Measurements from ENCODE around the gene ISG20. TPM values are rescaled to one million over a fixed set of nuclear protein-coding genes. Genes with fewer than 3 reads are reported as not detected.
"Not testable (repeated sequence)": the region's sequence is repeated elsewhere in the genome, so short reads cannot be mapped to it uniquely, and the experiment has no call there.

ISG20 gene
- total RNA-seq, 1 experiment from 2014 or later = 12.5 TPM

DNA sequence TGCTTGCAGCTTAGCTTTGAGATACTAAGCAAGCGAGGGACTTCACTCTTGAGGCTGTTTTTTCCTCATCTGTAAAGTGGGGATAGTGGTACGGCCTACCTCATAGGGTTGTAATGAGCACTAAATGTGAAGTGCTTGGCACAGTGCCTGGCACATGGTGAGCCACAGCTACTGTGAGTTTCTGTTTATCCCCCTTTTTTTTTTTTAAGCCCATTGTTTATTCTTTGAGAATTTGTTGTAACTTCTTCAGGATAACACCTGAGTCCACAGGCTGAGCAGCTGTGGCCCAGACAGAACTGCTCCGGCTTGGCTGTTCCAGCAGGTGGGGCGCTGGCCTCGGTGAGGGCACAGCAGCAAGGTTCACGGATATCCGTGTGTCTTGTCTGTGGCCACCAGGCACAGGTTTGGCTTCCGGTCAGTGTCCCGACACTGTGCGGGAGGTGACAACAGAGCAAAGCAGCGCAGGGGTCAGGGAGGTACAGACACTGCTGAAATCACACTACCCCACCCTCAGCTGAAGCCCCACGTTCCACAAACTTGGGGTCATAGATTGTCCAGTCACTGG lies 7.3 kb upstream of the ISG20 start:
- in situ Hi-C loops (cut with HindIII; ENCODE audit: low sequenced_read_pairs) = no loop called here
- DNase-seq (ENCODE audit: low spot score) = no peak

DNA sequence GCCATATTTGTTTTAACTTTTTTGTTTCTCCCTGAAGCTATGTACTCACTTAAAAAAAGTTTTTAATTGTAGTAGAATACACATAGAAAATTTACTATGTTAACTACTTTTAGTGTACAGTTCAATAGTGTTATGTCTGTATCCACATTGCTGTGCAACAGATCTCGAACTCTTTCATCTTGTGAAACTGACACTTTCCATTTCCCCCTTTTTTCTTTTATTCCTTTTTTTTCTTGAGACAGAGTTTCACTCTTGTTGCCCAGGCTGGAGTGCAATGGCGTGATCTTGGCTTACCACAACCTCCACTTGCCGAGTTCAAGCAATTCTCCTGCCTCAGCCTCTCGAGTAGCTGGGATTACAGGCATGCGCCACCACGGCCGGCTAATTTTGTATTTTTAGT lies 6.0 kb upstream of the ISG20 start:
- in situ Hi-C loops (cut with HindIII; ENCODE audit: low sequenced_read_pairs) = not testable (repeated sequence)

DNA sequence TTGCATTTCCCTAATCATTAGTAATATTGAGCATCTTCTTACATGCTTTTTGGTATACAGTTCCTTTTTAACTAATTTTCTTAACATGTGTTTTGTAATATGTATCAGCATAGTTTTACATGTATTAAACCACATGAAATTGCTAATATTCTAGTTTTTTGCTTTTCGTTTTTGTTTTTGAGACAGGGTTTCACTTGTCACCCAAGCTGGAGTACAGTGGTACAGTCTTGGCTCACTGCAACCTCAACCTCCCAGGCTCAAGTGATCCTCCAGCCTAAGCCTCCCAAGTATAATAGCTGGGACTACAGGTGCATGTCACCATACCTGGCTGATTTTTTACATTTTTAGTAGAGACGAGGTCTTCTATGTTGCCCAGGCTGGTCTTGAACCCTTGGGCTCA lies 4.4 kb upstream of the ISG20 start:
- in situ Hi-C loops (cut with HindIII; ENCODE audit: low sequenced_read_pairs) = no loop called here
- no peak for DNase-seq (ENCODE audit: low spot score)

More for the DNA sequence above, 6.0 kb upstream of the ISG20 start:
- DNase-seq (ENCODE audit: low spot score) = not testable (repeated sequence)

DNA sequence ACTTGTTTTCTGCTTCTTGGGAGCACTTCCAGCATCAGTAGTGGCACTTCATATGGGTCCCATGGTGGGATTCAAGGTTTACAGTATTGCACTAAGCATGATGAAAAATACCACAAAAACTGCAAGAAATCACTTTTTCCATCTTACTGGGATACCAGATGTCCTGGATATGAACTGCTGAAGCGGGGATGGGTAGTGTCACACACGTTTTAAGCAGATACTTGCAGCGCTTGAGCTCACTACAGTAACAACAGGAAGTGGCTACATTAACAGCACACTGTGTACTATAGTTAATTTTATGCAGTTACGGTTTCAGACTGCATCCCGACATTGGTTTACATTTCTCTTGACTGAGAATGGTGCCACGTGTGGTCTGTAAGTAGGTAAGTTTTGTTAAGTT lies 3.5 kb upstream of the ISG20 start:
- in situ Hi-C loops (cut with HindIII; ENCODE audit: low sequenced_read_pairs) = no loop called here
- DNase-seq (ENCODE audit: low spot score) = no peak

DNA sequence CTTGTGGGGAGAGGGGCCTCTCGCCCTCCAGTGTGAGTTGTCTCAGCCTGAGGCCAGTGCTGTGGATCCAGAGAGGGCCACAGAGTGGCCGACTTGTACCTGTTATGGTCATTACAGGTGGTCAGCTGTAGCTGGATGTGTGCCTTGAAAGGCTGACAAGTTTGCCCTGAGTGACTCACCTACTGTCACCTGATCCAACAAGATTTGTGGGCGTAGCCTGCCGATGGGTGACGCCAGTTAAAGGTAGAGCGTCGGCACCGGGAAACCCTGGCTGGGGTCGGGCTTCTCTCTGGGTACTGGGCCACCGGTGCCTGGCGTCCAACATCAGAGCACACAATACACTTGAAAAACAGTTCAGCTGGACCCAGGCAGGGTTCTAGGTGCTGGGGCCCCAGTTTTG lies 2.8 kb upstream of the ISG20 start:
- DNase-seq (ENCODE audit: low spot score) = no peak
- in situ Hi-C loops (cut with HindIII; ENCODE audit: low sequenced_read_pairs) = no loop called here

- no peak for DNase-seq (ENCODE audit: low spot score)
- in situ Hi-C loops (cut with HindIII; ENCODE audit: low sequenced_read_pairs) = no loop called here
Observed at GRCh38 chr15:88636654-88637053, 2.2 kb upstream of the ISG20 start.

DNA sequence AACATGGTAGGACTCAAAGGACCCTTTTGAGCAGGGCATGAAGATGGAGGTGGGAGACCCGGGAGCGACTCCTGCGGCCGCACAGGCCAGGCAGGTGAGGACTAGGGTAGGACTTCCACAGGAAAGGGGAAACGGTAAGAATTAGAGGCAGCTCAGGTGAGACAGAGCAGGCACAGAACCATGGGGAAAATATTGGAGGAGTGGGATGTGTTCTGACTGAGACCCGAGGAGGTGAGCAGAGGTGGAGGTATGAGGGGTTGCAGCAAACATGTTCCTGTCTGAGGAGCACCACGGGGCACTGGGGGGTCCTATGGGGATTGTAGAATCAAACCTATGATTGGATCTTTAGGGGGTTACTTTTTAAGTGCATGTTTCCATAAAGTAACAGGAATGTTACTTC lies 1.4 kb upstream of the ISG20 start:
- DNase-seq (ENCODE audit: low spot score) = no peak
- in situ Hi-C loops (cut with HindIII; ENCODE audit: low sequenced_read_pairs) = no loop called here

DNA sequence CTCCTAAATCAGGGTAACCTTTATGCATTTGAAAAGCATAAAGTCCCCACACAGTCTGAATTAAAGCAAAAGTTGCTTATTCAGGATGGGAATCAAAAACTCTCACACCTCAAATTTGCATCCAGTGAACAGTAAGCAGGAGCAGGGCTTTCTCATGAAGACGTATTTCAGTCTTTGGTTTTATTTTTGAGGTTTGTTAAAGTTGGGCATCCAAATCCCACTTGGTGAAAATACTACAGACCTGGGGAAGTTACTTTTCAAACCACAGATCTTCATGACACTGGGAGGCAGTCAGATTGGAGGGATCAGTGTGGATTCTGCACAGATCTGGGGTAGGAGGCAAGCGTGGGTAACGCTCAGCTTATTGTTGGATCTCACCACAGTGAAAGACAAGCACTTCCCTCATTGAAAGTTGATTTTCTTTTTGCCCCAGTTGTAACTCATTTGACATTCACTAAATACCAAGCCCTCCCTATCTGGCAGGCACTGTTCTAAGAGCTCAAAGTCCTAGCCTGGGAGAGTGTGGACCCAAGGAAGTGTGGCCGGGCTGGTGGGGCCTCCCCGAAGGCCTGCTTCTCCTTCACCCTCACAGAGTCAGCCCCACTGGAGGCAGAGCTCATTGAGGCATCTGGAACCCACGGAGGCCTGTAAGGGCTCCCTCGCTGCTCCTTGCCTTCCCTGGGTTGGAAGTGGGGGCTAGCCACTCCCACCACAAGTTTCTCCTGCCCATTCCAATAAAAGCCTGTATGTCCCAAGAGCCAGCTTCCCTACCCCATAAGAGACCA lies 783 bp upstream of the ISG20 start:
- in situ Hi-C loops (cut with HindIII; ENCODE audit: low sequenced_read_pairs) = no loop called here
- DNase-seq (ENCODE audit: low spot score) = no peak

- no peak for DNase-seq (ENCODE audit: low spot score)
- in situ Hi-C loops (cut with HindIII; ENCODE audit: low sequenced_read_pairs) = no loop called here
Observed at GRCh38 chr15:88641959-88642452, 3.2 kb downstream of the ISG20 start.

GRCh38 chr15:88642514-88642913 lies 3.7 kb downstream of the ISG20 start:
- in situ Hi-C loops (cut with HindIII; ENCODE audit: low sequenced_read_pairs) = not testable (repeated sequence)

GRCh38 chr15:88644741-88645140 lies 5.9 kb downstream of the ISG20 start:
- in situ Hi-C loops (cut with HindIII; ENCODE audit: low sequenced_read_pairs) = no loop called here
- DNase-seq (ENCODE audit: low spot score) = no peak

More at GRCh38 chr15:88642514-88642913, 3.7 kb downstream of the ISG20 start:
- DNase-seq (ENCODE audit: low spot score) = not testable (repeated sequence)

- in situ Hi-C loops (cut with HindIII; ENCODE audit: low sequenced_read_pairs) = no loop called here
- no peak for DNase-seq (ENCODE audit: low spot score)
Observed at GRCh38 chr15:88645171-88646087, 6.6 kb downstream of the ISG20 start.

DNA sequence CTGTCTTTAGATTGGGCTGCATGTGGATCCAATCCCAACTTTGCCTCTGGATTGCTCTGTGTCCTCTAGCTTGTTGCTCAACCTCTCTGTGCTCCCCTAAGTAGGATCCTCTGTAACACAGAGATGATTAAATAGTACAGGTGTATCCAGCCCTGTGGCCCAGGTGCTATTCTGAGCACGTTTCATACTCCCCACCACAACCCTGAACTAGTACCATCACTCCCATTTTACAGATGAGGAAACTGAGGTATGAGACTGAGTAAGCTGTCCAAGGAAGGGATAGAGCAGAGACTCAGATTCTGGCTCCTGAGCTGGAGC lies 7.2 kb downstream of the ISG20 start:
- no peak for DNase-seq (ENCODE audit: low spot score)
- in situ Hi-C loops (cut with HindIII; ENCODE audit: low sequenced_read_pairs) = no loop called here

DNA sequence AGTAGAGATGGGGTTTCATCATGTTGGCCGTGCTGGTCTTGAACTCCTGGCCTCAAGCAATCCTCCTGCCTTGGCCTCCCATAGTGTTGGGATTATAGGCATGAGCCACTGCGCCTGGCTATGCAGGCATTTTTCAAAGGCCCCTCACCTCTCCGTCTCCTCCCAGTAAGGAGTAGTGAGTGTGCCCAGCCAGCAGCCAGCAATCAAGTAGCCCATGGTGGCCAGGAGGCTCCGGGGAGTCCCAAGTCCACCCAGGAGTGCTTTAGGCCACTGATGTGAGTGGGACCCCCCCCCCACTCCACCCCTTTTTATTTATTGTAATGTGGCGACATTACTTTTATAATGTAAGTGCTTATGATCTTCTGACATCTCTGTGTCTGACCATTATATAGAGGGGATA lies 8.1 kb downstream of the ISG20 start:
- in situ Hi-C loops (cut with HindIII; ENCODE audit: low sequenced_read_pairs) = no loop called here
- DNase-seq (ENCODE audit: low spot score) = no peak

DNA sequence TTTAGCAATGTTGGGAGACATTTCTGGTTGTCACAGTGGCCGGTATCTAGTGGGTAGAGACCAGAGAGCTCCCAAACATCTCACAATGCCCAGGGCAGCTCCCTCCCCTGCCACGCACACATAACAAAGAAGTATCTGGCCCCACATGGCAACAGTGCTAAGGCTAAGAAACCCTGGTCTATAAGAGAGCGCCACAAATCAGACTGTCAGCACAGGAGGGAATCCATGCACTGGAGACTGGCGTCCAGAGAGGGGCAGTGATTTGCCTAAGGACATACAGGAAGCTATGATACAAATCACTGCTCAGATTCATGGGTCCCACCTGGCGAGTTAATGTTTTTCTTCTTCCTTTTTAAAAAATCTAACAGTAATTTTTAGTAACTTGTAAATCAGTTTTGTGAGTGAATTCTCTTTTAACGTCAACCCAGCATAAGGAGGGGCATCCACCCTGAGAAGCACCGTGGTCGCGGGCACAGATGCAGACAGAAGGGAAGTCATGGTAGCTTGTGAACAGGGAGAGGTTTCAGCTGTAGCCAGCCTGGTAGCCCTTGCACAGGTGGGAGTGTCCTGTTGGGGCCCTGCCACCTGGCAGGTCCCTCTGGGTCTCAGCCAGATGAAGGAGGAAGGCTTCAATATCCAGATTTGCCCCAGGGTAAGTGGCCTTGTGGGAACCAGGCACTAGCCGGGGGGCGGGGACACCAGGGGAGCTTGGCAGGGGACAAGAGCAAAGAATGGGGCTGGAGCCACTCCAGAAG lies 8.7 kb downstream of the ISG20 start:
- DNase-seq (ENCODE audit: low spot score) = no peak
- in situ Hi-C loops (cut with HindIII; ENCODE audit: low sequenced_read_pairs) = no loop called here

DNA sequence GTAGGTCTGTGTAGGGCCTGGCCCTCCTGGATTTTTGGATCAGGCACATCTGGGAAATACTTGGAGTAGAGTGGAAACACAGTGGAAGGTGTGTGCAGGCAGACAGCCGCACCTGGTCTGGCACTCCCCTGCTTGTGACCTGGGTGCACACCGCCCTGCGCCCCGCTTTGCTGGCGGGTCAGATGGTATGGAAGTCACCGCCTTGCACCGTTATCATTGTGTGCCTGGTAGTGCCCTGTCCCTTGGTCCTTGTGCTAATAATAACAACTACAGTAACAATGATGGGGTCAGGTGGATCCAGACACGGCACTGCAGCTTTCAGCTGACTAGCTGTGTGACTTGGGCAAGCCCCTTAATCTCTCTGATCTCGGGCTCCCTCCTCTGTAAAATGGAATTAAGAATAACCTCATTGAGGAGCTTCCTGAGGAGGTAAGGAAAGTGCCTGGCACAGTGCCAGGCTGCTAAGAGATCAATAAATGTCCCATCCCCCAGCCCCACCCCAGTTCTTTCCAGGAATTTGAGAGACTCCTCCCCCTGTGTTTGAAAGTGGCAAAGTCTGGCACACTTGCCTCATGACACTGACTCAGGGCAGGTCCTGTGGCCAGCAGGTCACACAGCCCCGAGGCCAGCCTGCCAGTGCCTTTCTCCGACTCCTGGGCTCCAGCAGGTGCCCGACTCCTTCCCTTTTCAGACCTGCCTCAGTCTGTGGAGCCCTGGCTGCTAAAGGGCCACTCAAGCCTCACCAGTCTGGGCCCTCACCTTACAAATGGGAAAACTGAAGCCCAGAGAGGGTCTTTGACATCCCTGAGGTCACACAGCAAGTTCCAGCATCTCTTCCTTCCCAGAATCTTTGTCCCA lies 9.8 kb downstream of the ISG20 start:
- in situ Hi-C loops (cut with HindIII; ENCODE audit: low sequenced_read_pairs) = no loop called here
- DNase-seq (ENCODE audit: low spot score) = no peak

DNA sequence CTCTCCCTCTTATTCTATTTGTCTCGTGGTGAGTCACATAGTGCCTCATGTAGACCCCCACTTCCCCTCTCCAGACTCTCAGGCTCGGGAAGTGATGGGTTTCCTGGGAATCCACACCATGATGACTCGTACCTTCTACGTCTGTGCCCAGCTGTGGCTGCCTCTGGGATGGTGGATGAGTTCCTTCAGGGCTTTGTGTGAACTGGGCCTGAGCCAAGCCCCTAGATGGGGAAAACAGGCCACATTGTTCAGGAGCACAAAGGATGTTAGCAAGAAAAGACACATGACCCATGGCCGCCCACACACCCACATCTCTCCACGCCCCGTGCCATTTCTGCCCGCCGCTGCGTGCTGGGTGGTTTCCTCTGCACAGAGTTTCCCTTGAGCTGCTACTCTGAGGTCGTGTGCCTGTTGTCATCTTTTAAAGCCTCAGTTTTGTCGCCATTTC lies 10.5 kb downstream of the ISG20 start:
- in situ Hi-C loops (cut with HindIII; ENCODE audit: low sequenced_read_pairs) = no loop called here
- DNase-seq (ENCODE audit: low spot score) = no peak

GRCh38 chr15:88649753-88650551 lies 11.1 kb downstream of the ISG20 start:
- DNase-seq (ENCODE audit: low spot score) = no peak
- in situ Hi-C loops (cut with HindIII; ENCODE audit: low sequenced_read_pairs) = no loop called here
